Right lobe of liver (tissue), 6 donors: Measurements from ENCODE around the gene TMEM129. TPM values are rescaled to one million over a fixed set of nuclear protein-coding genes. Genes with fewer than 3 reads are reported as not detected.

Experiments used
- ATAC-seq, 4 donors: fragments of 200-7000 bp; cut with Tn5 transposase; one replicate each; pipeline ENCODE4 v1.9.1; 2020; ENCODE audit warnings: mild to moderate bottlenecking in 4 of 4, moderate library complexity in 4 of 4
- DNase-seq, 3 donors: peaks; one replicate each; pipeline ENCODE4 v3.0.0-alpha.2; 2020
- H3K27ac ChIP-seq, 3 donors: fragments of 200-600 bp; one replicate each; pipeline ENCODE4 v1.8.0; 2022
- H3K27me3 ChIP-seq, 2 donors: fragments of 200-600 bp; one replicate each; pipeline ENCODE4 v1.8.0; 2022
- H3K36me3 ChIP-seq, 4 donors: fragments of 200-600 bp; sonication (generic) in 1 of 4; one replicate each; pipeline versions ENCODE4 v1.5.1 to v1.8.0; 2017 to 2022; ENCODE audit warnings: control low read depth in 1 of 4
- H3K4me1 ChIP-seq, 4 donors: fragments of 200-600 bp; sonication (generic) in 1 of 4; one replicate each; pipeline versions ENCODE4 v1.5.1 to v1.8.0; 2017 to 2022; ENCODE audit warnings: control low read depth in 1 of 4
- H3K4me3 ChIP-seq, 3 donors: fragments of 200-600 bp; one replicate each; pipeline ENCODE4 v1.8.0; 2022
- H3K9me3 ChIP-seq, 4 donors: fragments of 200-600 bp; sonication (generic) in 1 of 4; one replicate each; pipeline versions ENCODE4 v1.5.1 to v1.8.0; 2017 to 2022; ENCODE audit warnings: control low read depth in 1 of 4
- POLR2A ChIP-seq: fragments of 450-650 bp; IDR thresholded peaks from one replicate; pipeline ENCODE4 v1.6.1; 2017; ENCODE audit warnings: antibody characterized with exemption, mild to moderate bottlenecking
- WGBS: methylation state at CpG from one replicate; pipeline ENCODE4 v1.1.6; 2018; ENCODE audit warnings: low coverage, low lambda C conversion rate; ENCODE audit not compliant: insufficient coverage; ENCODE audit errors: missing lambda C conversion rate; 5-methylcytosine and 5-hydroxymethylcytosine counted together
- intact Hi-C, 2 donors: fragments of 100-400 bp; cut with DNase I; formaldehyde crosslinking; loops; one replicate each; pipeline versions ENCODE4 v1.11.2 to v1.14.1; 2022
- total RNA-seq, 6 experiments: library from RNA; depleted of rRNA in 2 of 6; stranded (reverse); fragments of >200 nt in 2 of 6; fragmentation: NEBNext Ultra II Directional in 3 of 6; extraction: Animal tissue kit (Norgen Biotek cat#: 25700) in 3 of 6; gene quantifications; one replicate each; pipeline versions ENCODE4 v1.1.0 to v1.2.4, GENCODE V29; 2016 to 2023
- TF ChIP-seq, protein P1 (sequence below), 4 donors: fragments of 200-600 bp in 3 of 4; fragments of 450-650 bp in 1 of 4; IDR thresholded peaks; one replicate each; pipeline versions ENCODE4 v1.5.1 to v1.8.0; 2016 to 2022; ENCODE audit warnings: antibody characterized with exemption in 4 of 4, mild to moderate bottlenecking in 2 of 4
- donor health status: DM: no; HTN: yes; CAD: no.
- donor health status: DM: no; HTN: no; CAD: no.
- donor health status: DM: no; HTN: no; CAD: no.
- donor health status: DM: no; HTN: yes; CAD: no.
- donor health status: DM: no; HTN: yes; CAD: no.

The TMEM129 gene
- total RNA-seq, 6 experiments from 2014 or later, result 13.8 to 51.0 (median 25.4) TPM

DNA sequence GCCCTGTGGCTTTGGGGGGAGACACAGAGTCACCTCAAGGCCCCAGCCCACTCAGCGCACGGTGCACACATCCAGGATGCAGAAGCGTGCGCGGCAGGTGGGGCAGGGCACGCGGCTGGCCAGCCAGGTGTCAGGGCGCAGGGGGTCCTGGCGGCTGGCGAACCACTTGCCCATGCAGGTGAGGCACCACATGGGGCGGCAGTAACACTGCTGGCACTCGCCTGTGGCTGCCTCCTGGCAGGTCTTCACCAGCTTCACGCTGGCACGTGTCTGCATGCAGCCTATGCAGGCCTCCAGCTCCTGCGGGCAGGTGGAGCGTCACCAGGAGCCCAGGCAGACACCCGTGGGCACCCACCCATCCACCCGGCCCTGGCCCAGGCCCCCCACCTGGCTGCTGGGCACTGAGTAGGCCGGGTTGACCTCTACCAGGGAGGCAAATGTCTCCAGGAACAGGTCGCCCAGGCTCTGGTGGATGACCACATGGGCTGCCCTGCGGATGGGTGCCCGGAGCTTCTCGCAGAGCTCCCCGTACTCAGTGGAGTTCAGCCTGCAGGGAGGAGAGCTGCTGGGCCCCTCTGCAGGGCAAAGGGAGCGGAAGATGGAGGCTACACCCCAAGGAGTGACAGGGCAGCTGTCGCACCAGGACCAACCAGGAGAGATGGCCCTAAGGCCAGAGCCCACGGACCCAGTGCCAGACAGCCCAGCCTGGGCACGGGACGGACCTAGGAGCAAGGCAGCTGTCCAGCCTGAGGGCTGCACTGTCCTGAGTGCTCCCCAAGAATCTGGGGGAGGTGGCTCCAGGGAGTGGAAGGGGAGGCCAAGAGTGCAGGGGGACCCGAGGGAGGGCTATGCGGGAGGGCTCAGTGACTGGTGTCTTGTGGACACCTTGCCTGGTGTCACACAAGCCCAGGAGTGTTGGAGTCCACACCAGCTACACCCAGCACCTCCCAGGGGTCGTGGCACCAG is 3.7 kb downstream of the TMEM129 start:
- WGBS, result 96% methylated on average over 10 of the region's 32 CpGs
- intact Hi-C loops, result no loop called here
- no peak overlapping the region for H3K4me3 ChIP-seq
- no peaks in the 10 kb centered on the region for H3K9me3 ChIP-seq
- H3K36me3 ChIP-seq, result peaks cover 0 to 2% (median 0%) of the 10 kb centered on the region in 4 donors
- H3K4me1 ChIP-seq, result peaks cover 0 to 46% (median 15%) of the 10 kb centered on the region in 4 donors
- H3K27me3 ChIP-seq, result no peaks in the 10 kb centered on the region
- H3K27ac ChIP-seq, result peak overlapping the region in 2 of 3 donors; percentile 80 to 94
- ATAC-seq (no peak), DNase-seq (no peak)
- TF ChIP-seq, protein P1, sequence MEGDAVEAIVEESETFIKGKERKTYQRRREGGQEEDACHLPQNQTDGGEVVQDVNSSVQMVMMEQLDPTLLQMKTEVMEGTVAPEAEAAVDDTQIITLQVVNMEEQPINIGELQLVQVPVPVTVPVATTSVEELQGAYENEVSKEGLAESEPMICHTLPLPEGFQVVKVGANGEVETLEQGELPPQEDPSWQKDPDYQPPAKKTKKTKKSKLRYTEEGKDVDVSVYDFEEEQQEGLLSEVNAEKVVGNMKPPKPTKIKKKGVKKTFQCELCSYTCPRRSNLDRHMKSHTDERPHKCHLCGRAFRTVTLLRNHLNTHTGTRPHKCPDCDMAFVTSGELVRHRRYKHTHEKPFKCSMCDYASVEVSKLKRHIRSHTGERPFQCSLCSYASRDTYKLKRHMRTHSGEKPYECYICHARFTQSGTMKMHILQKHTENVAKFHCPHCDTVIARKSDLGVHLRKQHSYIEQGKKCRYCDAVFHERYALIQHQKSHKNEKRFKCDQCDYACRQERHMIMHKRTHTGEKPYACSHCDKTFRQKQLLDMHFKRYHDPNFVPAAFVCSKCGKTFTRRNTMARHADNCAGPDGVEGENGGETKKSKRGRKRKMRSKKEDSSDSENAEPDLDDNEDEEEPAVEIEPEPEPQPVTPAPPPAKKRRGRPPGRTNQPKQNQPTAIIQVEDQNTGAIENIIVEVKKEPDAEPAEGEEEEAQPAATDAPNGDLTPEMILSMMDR (IDR thresholded peaks at IDR 0.05), result no peak
- TF ChIP-seq POLR2A, result no peak

DNA sequence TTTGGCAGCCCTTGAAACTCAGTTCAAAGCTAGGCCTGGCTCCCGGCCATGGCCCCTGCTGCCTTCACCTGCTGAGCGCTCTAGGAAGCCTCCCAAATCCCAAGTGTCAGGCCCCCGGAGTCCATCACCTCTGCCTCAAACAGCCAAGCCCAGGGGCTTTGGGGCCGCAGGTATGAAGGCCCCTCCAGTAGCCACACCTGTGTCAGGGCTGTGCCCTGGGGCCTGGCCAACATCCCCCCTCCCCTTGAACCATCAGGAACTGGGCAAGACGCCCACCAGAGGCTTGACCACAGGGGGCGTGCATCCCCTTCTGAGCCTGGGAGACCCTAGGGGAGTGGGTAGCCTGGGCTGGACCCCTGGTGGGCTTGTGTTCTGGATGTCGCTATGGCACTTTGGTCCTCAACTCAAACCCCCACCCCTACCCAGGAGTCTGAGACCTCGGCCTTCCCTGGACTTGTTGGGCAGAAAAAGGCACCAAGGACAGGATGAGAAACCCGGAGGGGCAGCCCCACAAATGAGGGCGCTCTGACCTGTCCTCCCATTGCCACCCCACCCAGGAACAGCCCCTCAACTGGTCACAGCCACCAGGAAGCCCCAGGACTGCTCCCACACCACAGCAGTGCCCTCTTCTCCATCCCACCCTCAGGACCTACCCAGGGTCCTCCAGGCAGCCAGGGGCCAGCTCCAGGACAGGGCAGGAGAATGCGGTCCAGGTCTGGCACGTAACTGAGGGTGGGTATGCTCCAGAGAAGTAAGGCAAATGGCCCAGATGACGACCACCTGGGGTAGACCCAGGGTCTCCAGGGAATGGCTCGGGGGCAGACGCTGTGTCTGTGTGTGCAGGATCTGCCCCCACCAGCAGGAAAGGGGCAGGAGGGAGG is 4.8 kb downstream of the TMEM129 start:
- Histone ChIP-seq H3K9me3 (no peaks in the 10 kb centered on the region), H3K27me3 (no peaks in the 10 kb centered on the region), H3K4me3 (no peak overlapping the region), H3K36me3 (peaks cover 0 to 2% (median 0%) of the 10 kb centered on the region in 4 donors), H3K4me1 (peaks cover 0 to 38% (median 15%) of the 10 kb centered on the region in 4 donors), H3K27ac (no peak overlapping the region)
- DNase-seq (no peak), ATAC-seq (no peak)
- intact Hi-C loops, result no loop called here
- WGBS, result 81% methylated on average over 6 of the region's 15 CpGs
- TF ChIP-seq, protein P1 (IDR thresholded peaks at IDR 0.05), result no peak
- no peak for TF ChIP-seq POLR2A

DNA sequence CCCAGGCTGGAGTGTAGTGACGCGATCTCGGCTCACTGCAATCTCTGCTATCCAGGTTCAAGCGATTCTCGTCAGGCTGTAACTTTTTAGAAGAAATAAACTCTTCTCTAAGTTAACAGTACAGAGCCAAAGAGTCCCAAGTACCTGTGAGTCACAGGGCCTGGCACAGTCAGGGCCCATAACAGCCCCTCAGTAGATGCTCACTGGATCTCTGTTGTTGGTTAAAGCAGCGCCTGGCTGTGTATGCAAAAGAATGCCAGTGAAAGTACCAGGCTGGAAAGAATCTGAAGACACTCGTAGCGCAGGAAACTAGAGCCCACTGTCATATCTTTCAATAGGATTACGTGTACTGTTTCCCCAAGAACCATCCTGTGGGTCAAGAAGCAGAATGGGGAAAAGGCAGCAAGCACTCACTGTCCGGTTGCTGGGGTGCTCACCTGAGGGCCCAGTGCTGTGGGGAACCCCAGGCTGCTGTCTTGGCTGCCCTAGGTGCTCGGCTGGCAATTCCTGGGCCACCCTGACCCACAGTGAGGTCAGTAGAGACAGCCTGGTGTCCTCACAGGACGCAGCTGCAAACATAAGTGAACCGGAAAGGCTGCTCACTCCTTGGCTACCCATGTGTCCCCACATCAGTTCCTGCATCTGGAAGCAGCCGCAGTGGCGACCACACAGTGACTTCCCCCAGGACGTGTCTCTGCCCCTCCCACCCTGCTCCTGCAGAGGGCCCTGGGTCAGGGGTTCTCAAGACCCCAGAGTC is 5.9 kb downstream of the TMEM129 start:
- no peak for TF ChIP-seq POLR2A
- TF ChIP-seq, protein P1 (IDR thresholded peaks at IDR 0.05), result no peak
- Histone ChIP-seq H3K4me1 (peaks cover 0 to 46% (median 19%) of the 10 kb centered on the region in 4 donors), H3K4me3 (no peak overlapping the region), H3K36me3 (peaks cover 0 to 2% (median 0%) of the 10 kb centered on the region in 4 donors), H3K27ac (no peak overlapping the region), H3K9me3 (no peaks in the 10 kb centered on the region), H3K27me3 (no peaks in the 10 kb centered on the region)
- intact Hi-C loops, result no loop called here
- ATAC-seq, result no peak
- DNase-seq, result no peak
- 65% methylated on average over 10 of the region's 16 CpGs for WGBS
